Left hindlimb (tissue), 1 donor: ENCODE measurements around the gene FLNC.

Source experiments
- DNase-seq: peaks from one replicate; pipeline ENCODE4 v3.0.0-alpha.2; 2018

The FLNC gene, protein sequence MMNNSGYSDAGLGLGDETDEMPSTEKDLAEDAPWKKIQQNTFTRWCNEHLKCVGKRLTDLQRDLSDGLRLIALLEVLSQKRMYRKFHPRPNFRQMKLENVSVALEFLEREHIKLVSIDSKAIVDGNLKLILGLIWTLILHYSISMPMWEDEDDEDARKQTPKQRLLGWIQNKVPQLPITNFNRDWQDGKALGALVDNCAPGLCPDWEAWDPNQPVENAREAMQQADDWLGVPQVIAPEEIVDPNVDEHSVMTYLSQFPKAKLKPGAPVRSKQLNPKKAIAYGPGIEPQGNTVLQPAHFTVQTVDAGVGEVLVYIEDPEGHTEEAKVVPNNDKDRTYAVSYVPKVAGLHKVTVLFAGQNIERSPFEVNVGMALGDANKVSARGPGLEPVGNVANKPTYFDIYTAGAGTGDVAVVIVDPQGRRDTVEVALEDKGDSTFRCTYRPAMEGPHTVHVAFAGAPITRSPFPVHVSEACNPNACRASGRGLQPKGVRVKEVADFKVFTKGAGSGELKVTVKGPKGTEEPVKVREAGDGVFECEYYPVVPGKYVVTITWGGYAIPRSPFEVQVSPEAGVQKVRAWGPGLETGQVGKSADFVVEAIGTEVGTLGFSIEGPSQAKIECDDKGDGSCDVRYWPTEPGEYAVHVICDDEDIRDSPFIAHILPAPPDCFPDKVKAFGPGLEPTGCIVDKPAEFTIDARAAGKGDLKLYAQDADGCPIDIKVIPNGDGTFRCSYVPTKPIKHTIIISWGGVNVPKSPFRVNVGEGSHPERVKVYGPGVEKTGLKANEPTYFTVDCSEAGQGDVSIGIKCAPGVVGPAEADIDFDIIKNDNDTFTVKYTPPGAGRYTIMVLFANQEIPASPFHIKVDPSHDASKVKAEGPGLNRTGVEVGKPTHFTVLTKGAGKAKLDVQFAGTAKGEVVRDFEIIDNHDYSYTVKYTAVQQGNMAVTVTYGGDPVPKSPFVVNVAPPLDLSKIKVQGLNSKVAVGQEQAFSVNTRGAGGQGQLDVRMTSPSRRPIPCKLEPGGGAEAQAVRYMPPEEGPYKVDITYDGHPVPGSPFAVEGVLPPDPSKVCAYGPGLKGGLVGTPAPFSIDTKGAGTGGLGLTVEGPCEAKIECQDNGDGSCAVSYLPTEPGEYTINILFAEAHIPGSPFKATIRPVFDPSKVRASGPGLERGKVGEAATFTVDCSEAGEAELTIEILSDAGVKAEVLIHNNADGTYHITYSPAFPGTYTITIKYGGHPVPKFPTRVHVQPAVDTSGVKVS (N-terminal part only)

DNA sequence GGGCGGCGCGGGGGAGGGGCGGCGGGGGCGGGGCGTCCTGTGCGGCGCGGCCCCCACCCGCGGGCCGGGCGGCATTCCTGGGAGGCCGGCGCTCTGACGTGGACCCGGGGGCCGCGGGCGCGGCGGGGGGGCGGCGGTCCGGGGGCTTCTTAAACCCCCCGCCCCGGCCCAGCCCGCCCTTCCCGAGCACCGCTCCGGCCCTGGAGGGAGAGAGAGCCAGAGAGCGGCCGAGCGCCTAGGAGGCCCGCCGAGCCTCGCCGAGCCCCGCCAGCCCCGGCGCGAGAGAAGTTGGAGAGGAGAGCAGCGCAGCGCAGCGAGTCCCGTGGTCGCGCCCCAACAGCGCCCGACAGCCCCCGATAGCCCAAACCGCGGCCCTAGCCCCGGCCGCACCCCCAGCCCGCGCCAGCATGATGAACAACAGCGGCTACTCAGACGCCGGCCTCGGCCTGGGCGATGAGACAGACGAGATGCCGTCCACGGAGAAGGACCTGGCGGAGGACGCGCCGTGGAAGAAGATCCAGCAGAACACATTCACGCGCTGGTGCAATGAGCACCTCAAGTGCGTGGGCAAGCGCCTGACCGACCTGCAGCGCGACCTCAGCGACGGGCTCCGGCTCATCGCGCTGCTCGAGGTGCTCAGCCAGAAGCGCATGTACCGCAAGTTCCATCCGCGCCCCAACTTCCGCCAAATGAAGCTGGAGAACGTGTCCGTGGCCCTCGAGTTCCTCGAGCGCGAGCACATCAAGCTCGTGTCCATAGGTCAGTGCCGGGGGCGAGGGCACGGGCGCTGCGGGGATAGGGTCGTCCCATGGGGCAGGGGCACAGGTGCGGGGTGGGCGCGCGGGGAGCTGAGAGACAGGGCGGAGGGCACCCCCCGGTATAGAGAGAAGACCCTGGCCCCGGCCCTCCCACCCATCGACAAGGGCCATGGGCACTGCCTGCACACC lies at the start of gene FLNC:
Gene FLNC (plus strand): TSS at position 176 of the 947 bp plus-strand sequence. CDS start 232 bp downstream, at position 408.
- peak; percentile 86 for DNase-seq

DNA sequence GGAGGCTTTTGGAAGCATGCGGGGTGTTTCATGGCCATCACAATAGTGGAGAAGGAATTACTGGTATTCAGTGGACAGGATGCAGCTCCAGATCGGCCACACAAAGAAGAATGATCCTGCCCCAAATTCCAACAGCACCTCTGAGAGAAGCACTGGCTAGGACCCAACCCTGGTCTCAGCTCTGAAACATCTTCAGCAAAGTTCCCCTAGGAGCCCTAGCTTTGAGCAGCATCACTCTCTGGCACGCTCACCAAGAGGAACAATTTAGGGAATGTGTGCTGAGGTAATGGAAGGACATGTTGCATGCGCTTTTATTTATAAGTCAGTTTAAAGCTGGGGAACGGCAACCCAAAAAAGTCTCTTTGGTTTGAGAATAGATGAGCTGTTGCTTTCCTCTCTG lies 49.1 kb upstream of the FLNC start:
- peak; percentile 76 for DNase-seq

DNA sequence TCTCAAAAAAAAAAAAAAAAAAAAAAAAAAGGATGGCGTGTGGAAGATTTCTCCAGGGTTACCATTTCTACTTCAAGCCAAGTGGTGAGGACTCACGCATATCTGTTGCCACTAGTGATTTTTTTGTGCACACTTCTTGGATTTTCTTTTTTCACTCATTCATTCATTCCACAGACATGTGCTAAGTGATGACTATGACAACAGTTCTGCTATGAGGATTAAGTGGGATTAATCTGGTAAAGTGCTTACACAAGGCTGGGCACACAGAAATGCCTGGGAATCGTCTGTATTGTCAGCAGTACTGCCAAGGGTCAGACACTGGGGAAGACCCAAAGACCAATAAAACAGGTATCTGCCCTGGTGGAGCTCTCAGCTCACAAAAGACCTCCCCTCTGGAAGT lies 48.4 kb upstream of the FLNC start:
- no peak for DNase-seq

DNA sequence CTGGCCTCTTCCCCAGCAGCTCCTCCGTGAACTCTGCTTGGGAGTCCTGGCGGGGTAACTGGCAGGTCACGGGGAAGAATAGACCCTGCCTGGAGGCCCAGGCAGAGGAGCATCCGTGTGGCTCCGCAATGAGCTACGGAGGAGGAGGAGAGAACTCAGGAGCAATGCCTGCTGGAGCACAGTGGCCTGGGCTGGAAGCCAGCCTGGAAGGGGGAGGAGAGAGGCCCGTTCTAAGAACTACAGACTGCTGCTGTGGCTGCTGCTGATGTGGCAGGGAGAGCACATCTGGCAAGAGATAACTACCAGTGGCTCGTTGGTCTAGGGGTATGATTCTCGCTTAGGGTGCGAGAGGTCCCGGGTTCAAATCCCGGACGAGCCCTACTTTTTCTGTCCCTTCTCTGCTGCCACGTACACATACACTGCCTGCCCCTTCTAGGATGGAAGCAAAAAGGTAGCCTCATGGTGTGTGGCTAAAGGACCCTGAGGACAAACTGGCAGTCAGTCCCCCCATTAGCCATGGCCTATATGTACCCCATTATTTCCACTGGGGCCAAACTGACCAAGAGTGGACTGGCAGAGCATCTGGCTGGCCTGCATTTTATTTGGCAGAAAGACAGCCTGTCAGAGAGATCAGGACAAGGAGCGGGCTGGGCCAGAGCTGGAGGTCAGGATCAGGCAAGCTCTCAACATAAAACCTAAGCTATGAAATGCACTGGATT lies 46.9 kb upstream of the FLNC start:
- DNase-seq: peak; percentile 93

DNA sequence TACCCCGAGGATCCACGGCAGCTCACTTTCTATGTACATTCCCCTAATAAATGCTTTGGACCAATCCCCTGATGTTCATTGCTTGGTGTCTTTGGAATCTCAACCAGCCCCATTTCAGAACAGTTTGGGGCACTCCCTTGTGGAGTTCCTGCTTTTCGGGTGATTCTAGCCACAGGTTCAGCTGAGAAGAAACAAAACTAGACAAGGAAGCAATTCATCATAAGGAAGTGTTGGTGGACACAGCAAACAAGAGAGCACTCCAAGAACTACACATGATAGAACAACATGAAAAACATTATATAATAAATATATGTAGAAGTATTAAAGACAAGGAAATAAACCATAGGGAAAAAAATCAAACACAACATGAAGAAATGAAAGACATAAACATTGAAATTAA lies 44.5 kb upstream of the FLNC start:
- no peak for DNase-seq

DNA sequence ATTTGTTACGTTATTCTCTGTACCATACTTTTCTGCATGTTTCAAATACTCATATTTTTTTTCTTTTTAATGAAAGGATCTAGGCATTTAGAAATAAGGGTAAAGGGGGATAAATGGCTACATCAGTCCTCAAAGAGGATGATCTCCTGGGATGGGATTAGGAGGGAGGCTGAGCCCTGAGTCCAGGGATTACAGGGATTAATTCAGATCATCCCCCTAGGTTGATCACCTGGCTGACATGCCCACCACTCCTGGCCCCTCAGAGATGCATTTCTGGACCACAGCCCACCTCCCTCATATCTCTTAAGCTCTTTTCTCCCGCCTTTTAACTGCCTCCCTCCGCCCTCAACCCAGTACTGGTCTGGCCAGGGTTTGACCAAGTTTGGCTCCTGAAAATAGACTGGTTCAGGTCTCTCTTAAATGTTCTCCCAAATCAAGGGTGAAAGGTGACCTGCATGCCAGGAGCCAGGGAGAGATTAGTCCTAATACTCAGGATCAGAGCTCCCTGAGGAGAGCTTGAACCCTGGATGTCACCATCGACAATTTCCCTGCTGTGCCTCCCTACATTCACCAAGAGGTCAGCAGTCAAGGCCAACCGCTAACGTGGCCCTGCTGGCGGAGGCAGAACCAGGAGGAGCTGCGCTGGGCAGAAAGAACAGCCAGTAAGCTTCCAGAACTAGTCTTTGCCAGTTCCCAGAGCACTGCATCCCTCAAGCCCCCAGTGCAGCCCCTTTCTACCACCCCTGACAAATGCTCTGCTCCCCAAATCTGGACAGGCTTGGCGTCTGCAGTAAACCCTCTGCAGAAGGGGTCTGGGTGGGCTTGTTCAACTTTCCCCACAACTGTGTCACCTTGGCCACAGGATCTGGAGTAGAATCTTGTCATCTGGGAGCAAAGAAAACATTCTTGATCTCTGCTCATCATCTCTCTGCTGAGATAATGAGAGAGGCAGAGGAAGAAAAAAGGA lies 41.5 kb upstream of the FLNC start:
- DNase-seq: no peak

DNA sequence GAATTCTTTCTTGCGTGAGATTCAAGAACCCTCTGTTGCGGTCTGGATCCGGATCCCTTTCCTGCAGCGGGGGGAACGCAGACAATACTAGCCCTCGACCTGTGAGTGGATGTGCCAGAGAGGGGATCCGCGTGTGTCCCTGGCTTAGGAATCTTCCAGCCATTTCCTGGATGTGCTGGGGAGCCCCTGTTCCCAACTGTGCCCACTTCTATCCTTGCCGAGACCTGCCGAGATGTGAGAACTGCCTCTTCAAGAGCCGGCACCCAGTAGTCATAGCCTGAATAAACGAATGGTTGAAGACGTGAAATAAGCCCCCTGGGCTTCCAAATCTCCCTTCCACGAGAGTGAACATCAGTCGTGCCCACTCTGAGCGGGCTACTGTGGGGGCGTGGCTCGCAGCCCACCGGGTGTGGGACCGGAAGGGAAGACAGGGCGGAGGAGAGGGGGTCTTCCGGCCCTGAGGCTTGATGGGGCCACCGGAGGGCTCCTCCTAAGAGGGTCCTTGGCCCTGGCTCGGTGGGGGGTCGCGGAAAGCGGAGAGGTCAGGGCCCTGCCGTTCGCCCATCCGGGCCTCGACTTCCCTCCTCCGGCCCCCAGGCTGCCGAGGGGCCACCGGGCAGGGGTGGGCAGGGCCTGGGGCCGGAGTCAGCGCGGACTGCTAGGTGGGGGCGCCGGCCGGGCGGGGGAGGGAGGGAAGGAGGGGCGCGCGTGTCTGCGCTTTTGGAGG lies 39.7 kb upstream of the FLNC start:
- no peak for DNase-seq

DNA sequence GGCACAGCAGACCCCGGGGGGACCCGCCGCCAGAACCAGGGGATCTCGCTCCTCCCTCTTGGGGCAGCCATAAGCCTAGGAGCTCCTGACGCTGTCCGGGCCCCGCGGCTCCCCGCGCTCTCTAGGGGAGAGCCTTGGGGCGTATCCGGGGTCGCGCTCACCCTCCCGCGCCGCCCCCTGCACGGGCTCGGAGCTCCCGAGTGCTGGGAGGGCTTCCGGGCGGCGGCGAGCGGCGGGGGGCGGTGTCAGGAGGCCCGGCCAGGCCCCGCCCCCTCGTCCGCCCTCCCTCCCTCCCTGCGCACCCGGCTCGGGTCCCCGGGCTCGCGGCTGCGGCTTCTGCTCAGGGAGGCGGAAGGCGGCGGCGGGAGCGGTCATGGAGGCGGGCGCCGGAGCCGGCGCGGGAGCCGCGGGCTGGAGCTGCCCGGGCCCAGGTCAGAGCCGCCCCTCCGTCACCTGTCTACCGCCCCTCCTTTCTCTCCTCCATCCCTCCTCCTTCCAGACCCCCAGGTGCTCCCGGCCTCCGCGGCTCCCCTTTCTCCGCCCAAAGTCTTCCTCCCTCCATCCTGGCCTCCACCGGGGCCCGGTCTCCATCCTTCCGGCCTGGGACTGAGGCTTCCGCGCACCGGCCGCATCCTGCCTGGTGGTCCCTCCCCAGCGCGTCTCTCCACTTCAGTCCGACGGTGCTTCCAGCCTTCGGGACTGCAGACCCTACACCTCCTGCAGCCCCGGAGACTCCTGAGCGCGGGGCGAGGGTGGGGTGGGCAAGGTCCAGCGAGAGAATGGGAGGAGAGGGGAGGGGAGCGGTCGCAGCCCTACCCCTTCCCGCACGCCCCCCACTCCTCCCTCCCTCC lies 38.9 kb upstream of the FLNC start, which contains the start of gene CCDC136:
Gene CCDC136 (plus strand): TSS at position 848 of the 851 bp plus-strand sequence. CDS start 444 bp downstream, outside the sequence.
- DNase-seq: peak; percentile 65

DNA sequence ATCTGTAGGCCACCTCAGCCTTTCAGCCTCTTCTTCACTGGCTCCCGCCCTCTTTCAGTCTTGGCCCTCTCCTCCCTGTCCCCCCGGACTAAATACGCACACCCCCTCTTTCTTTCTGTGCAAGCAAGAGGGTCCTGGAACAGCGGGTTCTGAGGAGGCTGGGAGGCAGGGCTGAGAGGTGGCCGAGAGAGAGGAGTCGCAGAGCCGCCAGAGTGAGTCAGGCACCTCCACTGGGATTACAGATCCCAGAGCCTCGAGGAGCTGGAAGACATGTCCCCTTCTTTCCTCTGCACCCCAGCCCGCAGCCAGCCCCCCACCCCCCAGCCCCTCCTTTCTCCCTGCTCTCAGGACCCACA lies 38.3 kb upstream of the FLNC start:
- DNase-seq: no peak

DNA sequence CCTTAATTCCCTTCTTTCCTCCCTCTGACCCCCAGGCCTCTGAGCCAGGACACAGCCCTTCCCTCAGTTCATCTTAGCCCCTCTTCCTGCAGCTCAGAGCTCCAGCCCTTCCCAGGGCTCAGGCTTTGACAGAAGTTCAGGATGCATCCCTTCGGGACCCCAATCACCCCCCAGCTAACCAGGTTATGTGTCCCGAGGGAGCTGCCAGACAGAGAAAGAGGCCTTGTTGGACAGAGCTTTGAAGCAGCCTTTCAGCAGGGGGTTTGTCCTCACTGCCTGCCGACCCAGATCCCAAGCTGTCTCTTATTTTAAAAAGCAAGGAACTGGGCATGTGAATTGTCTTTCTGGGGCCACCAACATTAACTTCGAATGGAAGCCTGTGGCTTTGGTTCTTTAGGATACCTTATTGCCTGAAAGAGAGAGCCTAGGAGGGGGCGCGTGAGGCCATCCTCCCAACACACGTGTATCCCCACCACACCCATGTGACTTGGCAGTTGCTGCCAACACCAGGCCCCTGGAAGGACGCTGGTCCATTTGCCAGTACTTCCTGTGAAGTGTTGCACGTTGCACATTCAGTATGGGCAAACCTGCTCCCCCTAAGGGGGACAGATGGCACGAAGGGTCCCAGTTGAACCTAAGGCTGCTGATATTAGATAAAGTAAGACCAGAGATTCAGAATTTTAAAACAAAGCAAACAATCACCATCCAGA lies 37.6 kb upstream of the FLNC start:
- DNase-seq: no peak

DNA sequence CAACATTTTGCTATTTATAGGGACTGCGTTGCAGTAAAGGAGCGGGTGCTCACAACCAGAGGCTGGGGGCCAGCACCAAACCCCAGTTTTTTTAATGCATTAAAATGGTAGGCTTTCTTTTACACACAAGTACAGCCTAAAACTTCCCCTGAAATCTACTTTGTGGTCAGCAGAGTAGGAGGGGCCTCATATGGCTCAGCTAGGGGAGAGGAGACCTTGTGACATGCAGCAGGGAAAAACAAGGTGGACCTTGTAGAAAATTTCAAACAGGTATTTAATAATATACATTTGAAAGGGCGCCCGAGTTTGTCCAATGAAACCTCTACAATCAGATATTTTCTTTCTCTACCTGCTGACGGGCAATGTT lies 37.0 kb upstream of the FLNC start:
- DNase-seq: no peak

DNA sequence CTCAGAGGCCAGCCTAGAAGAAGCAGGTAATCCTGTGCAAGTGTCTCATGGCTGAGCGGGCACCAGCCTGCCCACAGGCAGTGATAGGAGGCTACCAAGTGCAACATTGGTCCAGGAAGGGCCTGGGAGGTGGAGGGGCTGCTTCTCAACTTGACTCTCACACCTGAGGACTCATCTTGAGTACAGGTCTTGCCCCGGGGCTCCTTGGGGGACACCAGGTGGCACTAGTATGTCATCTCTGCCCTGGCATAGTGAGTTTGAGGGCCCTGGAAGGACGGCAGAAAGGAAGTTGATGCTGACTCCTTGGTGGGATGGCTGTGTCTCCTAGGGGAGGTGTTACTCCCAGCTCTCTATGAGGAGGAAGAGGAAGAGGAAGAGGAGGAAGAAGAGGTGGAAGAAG lies 36.2 kb upstream of the FLNC start:
- DNase-seq: no peak

DNA sequence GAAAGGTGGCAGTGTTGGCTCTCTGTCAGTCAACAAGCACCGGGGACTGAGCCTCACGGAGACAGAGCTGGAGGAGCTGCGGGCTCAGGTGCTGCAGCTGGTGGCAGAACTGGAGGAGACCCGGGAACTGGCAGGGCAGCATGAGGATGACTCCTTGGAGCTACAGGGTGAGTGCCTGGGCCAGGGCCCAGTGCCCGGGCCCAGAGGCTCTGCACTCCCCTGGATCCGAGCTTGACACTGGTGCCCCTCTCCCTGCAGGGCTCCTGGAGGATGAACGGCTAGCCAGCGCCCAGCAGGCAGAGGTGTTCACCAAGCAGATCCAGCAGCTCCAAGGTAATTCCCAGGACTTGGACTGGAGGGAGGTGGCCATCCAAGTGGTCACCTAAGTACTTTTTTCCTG lies 35.8 kb upstream of the FLNC start:
- no peak for DNase-seq

DNA sequence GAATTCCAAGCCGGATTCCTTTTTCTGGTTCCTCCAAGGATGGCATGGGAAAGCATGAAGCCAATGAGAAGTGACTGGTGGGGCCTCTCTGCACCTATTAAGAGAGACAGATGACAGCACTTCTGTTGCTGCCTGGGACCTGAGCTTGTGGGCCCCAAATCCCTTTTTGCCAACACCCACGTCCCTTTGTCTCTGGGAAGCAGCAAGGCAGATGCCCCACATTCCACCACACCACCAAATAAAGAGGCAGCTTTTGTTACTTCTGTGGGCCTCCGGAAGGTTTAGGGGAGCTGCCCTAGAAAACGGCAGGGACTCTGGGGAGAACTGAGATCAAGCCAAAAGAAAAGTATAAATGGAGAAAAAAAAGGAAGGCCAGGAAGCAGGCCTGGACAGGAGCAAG lies 35.1 kb upstream of the FLNC start:
- DNase-seq: no peak

DNA sequence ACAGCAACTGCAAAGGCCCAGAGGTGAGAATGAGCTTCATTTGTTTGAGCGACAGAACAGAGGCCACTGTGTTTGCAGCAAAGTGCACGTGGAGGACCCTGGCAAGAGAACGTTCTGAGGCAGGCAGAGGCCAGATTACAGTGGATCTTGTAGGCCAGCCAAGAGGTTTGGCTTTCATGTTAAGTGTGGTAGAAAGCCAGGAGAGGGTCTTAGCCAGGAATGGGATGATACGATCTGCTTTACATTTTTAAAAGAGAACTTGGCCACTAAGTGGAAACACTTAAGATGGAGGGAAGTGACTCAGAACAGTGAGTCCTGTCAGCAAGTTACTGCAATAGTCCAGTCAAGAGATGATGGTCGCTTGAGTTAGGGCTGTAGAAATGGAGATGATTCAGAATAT lies 33.9 kb upstream of the FLNC start:
- peak; percentile 57 for DNase-seq

DNA sequence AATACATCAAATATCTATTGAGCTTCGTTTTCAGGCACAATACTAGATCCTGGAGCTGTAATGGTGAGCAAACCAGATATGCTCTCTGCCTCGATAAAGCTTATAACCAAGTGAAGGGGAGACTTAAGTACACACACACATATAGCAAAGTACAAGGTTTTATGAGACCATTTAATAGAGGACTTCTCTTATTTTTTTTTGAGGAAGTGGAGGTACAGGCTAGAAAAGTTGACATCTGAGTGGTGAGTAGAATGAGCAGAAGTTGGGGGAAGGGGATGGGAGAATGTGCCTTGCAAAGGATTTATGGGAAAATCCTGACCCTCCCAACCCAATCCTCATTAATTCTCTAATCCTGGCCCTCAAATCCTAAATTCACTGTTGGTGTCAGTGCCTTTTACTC lies 30.8 kb upstream of the FLNC start:
- DNase-seq: no peak

DNA sequence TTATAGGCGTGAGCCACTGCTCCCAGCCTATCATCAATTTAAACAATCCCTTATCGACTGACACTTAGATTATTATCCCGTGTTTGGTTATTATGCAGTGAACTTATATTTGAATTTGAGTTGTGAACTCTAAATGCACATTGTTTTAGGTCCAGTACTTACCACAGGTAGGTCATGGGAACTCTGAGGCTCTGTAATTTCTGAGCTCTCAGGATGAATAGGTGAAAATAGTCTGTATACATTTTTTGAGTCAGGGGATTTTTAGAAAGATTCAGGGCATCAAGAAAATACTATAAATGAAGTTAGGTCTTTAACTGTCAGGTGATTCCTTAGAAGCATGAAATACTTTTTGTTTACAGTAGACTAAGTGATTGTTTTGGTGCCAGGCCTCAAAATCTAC lies 29.6 kb upstream of the FLNC start:
- DNase-seq: no peak

DNA sequence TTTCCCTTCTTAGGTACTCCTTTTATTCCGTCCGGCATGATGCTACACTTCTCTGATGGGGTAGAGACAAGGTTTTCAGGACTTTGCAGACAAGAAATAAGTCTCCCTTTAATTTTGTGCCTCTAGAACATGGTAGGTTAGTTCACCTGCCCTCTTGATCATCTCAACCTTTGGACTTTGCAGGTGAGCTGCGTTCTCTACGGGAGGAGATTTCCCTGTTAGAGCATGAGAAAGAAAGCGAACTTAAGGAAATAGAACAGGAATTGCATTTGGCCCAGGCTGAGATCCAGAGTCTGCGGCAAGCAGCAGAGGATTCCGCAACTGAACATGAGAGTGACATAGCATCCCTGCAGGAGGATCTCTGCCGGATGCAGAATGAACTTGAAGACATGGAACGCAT lies 29.2 kb upstream of the FLNC start:
- no peak for DNase-seq
